ENCODE measurements around the gene LAP3. TPM values are rescaled to one million over a fixed set of nuclear protein-coding genes. Genes with fewer than 3 reads are reported as not detected.
"Not testable (repeated sequence)": the region's sequence is repeated elsewhere in the genome, so short reads cannot be mapped to it uniquely, and the experiment has no call there.

LAP3 gene
- total and polyA plus RNA-seq, 12 donors = 21.9 to 222 (median 64.4) TPM

DNA sequence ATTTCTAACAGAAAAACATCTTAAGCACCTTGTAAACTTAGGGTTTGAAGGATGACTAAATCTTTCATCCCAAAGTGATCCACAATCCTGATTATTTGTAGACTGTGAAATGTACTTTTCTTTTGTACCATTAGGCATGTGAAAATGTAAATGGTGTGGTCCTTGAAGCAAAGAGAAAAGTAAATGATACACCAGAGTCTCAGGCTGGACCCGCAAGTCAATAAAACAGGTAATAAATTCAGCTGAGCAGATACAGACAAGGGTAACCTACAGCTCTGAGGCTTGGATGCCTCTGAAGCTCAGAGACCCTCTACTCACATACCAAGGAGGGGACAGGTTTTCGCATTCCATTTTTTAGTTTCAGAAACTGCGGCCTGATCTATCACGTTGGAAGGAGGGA lies 2.8 kb upstream of the LAP3 start:
- Histone ChIP-seq H3K4me3 (no peak overlapping the region), H3K27ac (no peak overlapping the region), H3K9me3 (no peaks in the 10 kb centered on the region), H3K36me3 (peaks cover 0 to 6% (median 0%) of the 10 kb centered on the region in 9 donors), H3K27me3 (no peaks in the 10 kb centered on the region), H3K4me1 (peaks cover 0 to 23% (median 10%) of the 10 kb centered on the region in 9 donors)
- intact Hi-C loops (cut with DNase I) = loop anchor here in 2 of 10 donors (10.0 kb wide), 2 partner anchors 231 to 241 kb away; partner anchors contain the start of genes DCAF16 (in 1 of the 2) and NCAPG (in 1 of the 2)
- TF ChIP-seq, protein P1, sequence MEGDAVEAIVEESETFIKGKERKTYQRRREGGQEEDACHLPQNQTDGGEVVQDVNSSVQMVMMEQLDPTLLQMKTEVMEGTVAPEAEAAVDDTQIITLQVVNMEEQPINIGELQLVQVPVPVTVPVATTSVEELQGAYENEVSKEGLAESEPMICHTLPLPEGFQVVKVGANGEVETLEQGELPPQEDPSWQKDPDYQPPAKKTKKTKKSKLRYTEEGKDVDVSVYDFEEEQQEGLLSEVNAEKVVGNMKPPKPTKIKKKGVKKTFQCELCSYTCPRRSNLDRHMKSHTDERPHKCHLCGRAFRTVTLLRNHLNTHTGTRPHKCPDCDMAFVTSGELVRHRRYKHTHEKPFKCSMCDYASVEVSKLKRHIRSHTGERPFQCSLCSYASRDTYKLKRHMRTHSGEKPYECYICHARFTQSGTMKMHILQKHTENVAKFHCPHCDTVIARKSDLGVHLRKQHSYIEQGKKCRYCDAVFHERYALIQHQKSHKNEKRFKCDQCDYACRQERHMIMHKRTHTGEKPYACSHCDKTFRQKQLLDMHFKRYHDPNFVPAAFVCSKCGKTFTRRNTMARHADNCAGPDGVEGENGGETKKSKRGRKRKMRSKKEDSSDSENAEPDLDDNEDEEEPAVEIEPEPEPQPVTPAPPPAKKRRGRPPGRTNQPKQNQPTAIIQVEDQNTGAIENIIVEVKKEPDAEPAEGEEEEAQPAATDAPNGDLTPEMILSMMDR (IDR thresholded peaks at IDR 0.05) = no peak
- no peak for DNase-seq
- ATAC-seq = no peak
- WGBS, 2 donors = 94 to 95% methylated on average over 4 of the region's 4 CpGs

DNA sequence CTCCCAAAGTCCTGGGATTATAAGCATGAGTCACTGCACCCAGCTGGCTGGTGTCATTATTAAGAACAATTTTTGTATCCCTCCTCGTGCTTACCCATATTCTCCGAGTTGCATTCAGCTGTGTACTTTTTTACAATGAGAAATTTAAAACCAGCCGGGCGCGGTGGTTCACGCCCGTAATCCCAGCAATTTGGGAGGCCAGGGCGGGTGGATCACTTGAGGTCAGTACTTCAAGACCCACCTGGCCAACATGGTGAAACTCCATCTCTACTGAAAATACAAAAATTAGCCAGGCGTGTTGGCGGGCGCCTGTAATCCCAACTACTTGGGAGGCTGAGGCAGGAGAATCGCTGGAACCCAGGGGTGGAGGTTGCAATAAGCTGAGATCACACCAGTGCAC lies 1.8 kb upstream of the LAP3 start:
- H3K27me3 ChIP-seq, H3K9me3 ChIP-seq, H3K27ac ChIP-seq, DNase-seq, ATAC-seq, H3K4me3 ChIP-seq: not testable (repeated sequence)
- H3K4me1 ChIP-seq = peaks cover 0 to 33% (median 17%) of the 10 kb centered on the region in 9 donors
- intact Hi-C loops (cut with DNase I) = loop anchor here in 8 of 10 donors (5.0 to 10.0 kb wide), 5 partner anchors 37 to 240 kb away; partner anchors contain the start of genes MED28 (in 3 of the 8), DCAF16 (in 1 of the 8), NCAPG (in 1 of the 8) and QDPR (in 1 of the 8)
- peaks cover 0 to 13% (median 0%) of the 10 kb centered on the region in 9 donors for H3K36me3 ChIP-seq
- 98% methylated on average over 12 of the region's 12 CpGs for WGBS, 2 donors

DNA sequence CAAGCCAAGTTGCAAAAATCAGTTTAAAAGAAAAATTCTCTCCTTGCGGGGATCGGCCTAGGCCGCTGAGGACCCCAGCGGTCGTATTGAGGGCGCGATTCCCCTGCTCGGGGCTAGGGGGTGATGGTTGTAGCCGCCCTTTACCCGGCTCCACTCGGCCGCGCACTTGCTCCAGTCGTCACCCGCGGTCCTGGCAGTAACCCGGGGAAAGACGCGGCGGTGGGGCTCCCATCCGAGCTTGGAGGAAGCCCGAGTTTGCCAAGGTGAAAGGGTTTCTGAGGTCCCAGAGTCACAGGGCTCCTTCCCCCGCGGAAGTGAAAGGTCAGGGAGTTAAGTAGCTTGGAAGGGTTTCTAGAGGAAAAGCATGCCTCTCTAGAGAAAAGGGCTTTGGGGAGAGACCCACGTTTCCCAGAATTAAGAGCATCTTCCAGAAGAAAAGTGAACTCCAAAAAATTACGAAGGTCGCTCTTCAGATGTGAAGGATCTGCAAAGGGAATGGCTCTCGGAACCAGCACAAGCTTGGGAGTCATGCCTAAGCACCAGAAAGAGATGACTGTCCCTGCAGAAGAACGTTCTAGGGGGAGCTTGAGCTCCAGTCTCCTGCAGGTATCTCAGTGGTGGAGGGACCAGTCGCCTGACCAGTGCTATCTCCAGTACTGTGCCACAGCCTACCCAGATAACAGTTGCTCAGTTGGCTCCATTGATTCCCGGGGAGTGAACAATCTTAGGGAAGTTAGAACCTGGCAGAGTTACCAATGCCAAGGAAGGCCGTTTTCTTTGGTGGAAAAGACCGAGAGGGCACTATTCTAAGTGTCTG lies 875 bp downstream of the LAP3 start:
- Histone ChIP-seq H3K27ac (peak overlapping the region; percentile 82 to 99 (median 94)), H3K9me3 (no peaks in the 10 kb centered on the region), H3K4me1 (peaks cover 0 to 60% (median 38%) of the 10 kb centered on the region in 9 donors), H3K27me3 (no peaks in the 10 kb centered on the region), H3K36me3 (peaks cover 0 to 40% (median 15%) of the 10 kb centered on the region in 9 donors), H3K4me3 (peak overlapping the region; percentile 58 to 100 (median 78))
- TF ChIP-seq, protein P1 (IDR thresholded peaks at IDR 0.05) = no peak
- peak; percentile 5 to 48 (median 22) for ATAC-seq
- WGBS, 2 donors = 5 to 10% methylated on average over 33 of the region's 33 CpGs
- DNase-seq = peak; percentile 51 to 57
- intact Hi-C loops (cut with DNase I) = loop anchor here in 8 of 10 donors (2.0 to 10.0 kb wide), 7 partner anchors 29 to 237 kb away; partner anchors contain the start of genes MED28 (in 5 of the 8), DCAF16 (in 1 of the 8), NCAPG (in 1 of the 8) and QDPR (in 1 of the 8)

DNA sequence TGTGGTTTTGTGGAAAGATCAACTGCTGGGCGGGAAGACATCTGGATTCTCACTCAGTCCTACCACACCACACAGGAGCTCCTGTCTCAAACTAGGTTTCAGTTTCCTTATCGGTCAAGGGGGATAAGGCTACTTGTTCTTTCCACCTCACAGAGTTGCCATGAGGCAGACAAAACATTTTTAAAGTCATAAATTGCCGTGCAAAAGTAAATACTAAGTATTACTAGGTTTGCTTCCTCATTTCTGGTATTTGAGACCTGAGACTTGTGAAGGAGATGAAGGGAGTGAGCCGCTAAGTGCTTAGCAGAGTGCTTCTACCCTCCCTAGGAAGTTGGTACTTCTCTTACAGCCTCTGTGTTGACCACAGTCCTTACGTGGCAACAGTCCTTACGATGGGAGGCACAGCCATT lies 1.5 kb downstream of the LAP3 start:
- peaks cover 0 to 66% (median 41%) of the 10 kb centered on the region in 9 donors for H3K4me1 ChIP-seq
- 56 to 60% methylated on average over 6 of the region's 6 CpGs for WGBS, 2 donors

More for the DNA sequence above, 1.5 kb downstream of the LAP3 start:
- Histone ChIP-seq H3K9me3 (no peaks in the 10 kb centered on the region), H3K4me3 (peak overlapping the region; percentile 58 to 100 (median 78)), H3K27ac (peak overlapping the region; percentile 19 to 99 (median 94)), H3K36me3 (peaks cover 0 to 46% (median 21%) of the 10 kb centered on the region in 9 donors), H3K27me3 (no peaks in the 10 kb centered on the region)
- intact Hi-C loops (cut with DNase I) = loop anchor here in 8 of 10 donors (2.0 to 10.0 kb wide), 6 partner anchors 34 to 236 kb away; partner anchors contain the start of genes MED28 (in 4 of the 8), DCAF16 (in 1 of the 8), NCAPG (in 1 of the 8) and QDPR (in 1 of the 8)
- TF ChIP-seq, protein P1 (IDR thresholded peaks at IDR 0.05) = no peak
- DNase-seq (no peak), ATAC-seq (no peak)
